Cardiac septum (tissue), 1 donor: ENCODE measurements around the gene TMPRSS12. TPM values are rescaled to one million over a fixed set of nuclear protein-coding genes. Genes with fewer than 3 reads are reported as not detected.
"Not testable (repeated sequence)": the region's sequence is repeated elsewhere in the genome, so short reads cannot be mapped to it uniquely, and the experiment has no call there.

Experiments
- DNase-seq: peaks from one replicate; pipeline ENCODE4 v3.0.0-alpha.2; 2020; ENCODE audit warnings: low spot score
- intact Hi-C: fragments of 100-400 bp; cut with DNase I; formaldehyde crosslinking; loops from one replicate; pipeline ENCODE4 v1.14.0; 2022
- total RNA-seq: library from RNA; stranded (reverse); fragmentation: NEBNext Ultra II Directional; extraction: Animal tissue kit (Norgen Biotek cat#: 25700); gene quantifications from one replicate; pipeline ENCODE4 v1.2.1, GENCODE V29; 2021
- donor health status: DM: no; HTN: no; CAD: no.

TMPRSS12 gene
- total RNA-seq, 1 donor from 2014 or later, result not detected

DNA sequence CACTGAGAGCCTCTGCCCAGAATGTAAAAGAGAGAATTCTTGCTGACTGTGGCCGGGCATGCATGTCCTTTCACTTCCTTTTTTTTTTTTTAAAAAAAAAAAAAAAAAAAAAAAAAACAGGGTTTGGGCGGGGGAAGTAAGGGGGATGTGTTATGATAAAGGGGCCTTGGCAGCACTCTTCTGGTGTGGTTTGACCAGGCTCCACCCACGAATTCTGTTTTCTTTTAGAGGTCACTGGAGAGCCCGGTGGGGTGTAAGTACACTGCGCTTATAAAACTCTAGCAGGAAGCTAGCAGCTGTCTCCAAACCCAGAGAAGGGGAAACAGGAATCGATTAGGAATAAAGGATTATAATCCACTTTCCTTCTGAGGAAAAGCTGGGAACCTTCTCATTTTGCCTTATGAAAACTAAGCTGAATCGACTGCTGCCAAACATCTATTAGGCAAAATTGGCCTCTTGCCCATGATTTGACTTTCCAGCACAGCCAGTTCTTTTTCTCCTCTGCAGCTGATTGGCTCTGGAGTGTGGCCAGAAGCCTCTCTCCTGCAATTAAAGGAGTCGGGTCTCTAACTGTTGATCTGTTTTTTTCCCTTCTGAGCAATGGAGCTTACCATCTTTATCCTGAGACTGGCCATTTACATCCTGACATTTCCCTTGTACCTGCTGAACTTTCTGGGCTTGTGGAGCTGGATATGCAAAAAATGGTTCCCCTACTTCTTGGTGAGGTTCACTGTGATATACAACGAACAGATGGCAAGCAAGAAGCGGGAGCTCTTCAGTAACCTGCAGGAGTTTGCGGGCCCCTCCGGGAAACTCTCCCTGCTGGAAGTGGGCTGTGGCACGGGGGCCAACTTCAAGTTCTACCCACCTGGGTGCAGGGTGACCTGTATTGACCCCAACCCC is 82.0 kb downstream of the TMPRSS12 start:
- DNase-seq, result peak; percentile 88
- intact Hi-C loops, result loop anchor here (5.0 kb wide), 1 partner anchor 63 kb away; no protein-coding TSS in a partner anchor

- intact Hi-C loops, result loop anchor here (5.0 kb wide), 1 partner anchor 62 kb away; no protein-coding TSS in a partner anchor
- no peak for DNase-seq
Measured at GRCh38 chr12:50925342-50925651, 82.6 kb downstream of the TMPRSS12 start.

DNA sequence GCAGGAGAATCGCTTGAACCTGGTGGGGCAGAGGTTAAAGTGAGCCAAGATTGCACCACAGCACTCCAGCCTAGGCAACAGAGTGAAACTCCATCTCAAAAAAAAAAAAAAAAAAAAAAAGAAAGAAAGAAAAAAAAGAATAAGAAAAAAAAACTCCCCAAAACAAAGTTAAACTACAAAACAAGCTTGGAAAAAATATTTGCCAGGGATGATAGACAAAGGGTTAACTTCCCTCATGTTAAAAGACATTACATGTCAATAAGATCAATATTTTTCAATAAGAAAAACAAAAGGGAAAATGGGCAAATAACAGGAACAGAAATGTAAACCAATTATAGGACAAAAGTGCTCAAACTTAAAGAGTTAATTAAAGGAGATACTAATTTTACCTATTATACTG is 83.2 kb downstream of the TMPRSS12 start:
- no peak for DNase-seq

DNA sequence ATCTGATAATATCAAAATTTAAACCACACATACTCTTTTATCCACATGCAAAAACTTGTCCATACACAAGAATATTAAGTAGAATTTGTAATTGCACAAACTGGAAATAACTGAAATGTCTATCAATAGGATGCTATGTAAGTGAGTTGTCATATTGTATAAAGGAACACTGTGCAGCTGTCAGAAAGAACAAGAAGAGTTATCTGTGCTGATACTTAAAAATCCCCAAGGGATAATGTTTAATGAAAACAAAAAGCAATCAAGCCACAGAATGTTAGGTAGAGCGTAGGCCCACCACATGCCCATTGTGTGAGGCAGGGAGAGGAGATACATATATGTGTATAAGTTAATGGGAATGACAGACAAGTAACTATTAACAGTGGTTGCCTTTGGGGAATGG is 83.7 kb downstream of the TMPRSS12 start:
- DNase-seq, result no peak
- intact Hi-C loops, result loop anchor here (5.0 kb wide), 1 partner anchor 61 kb away; no protein-coding TSS in a partner anchor

More for the DNA sequence above, 83.2 kb downstream of the TMPRSS12 start:
- intact Hi-C loops, result loop anchor here (5.0 kb wide), 1 partner anchor 61 kb away; no protein-coding TSS in a partner anchor

GRCh38 chr12:50926932-50927331 is 84.2 kb downstream of the TMPRSS12 start:
- intact Hi-C loops, result loop anchor here (5.0 kb wide), 1 partner anchor 60 kb away; no protein-coding TSS in a partner anchor
- not testable (repeated sequence) for DNase-seq

GRCh38 chr12:50927356-50927755 is 84.6 kb downstream of the TMPRSS12 start:
- intact Hi-C loops, result loop anchor here (5.0 kb wide), 1 partner anchor 60 kb away; no protein-coding TSS in a partner anchor

GRCh38 chr12:50927766-50928224 is 85.1 kb downstream of the TMPRSS12 start:
- DNase-seq, result no peak
- intact Hi-C loops, result loop anchor here (5.0 kb wide), 1 partner anchor 60 kb away; no protein-coding TSS in a partner anchor

More at GRCh38 chr12:50927356-50927755, 84.6 kb downstream of the TMPRSS12 start:
- no peak for DNase-seq

DNA sequence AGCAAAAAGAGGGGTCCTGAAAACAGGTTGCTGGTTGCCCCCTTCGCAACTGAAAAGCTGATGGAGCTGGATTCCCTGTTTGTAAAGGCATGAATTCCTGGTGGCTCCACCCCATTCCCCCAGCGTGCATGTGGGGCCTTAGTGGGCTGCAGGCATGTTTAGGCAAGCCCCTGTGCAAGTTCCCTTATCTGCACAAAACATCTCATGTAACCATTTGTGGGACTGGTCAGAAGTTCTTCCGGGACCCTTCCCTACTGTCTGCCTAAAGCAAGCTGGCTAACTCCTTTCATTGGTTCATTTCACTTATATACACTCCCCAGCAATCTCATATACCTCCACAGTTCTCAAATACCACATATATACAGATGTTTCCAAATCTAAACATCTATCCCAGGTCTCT is 85.7 kb downstream of the TMPRSS12 start:
- DNase-seq, result no peak
- intact Hi-C loops, result loop anchor here (5.0 kb wide), 1 partner anchor 59 kb away; no protein-coding TSS in a partner anchor

- intact Hi-C loops, result loop anchor here (5.0 kb wide), 1 partner anchor 57 kb away; no protein-coding TSS in a partner anchor
- no peak for DNase-seq
Measured at GRCh38 chr12:50929831-50930230, 87.1 kb downstream of the TMPRSS12 start.

- intact Hi-C loops, DNase-seq: not testable (repeated sequence)
Measured at GRCh38 chr12:50930477-50930876, 87.8 kb downstream of the TMPRSS12 start.

DNA sequence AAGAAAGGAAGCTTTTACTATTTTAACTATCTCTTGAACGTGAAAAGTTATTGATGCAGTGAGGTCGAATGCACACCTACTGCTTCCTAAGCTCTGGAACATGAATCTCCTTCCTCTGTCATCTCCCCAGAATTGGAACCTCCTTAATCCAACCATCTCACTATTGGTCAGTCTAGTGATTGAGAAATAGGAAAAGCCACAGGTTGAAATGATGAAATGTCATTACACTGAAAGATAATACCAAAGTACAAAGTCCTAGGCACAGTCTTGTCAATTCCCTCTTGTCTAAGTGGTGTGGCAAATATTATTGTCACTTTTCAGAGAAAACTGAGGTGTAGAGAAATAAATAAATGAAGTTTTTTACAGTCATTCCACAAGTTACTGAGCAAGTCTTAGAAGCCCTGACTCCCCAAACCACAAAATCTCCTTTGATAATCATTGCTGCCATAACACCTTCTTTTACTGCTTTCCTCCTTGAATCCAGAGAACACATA is 90.1 kb downstream of the TMPRSS12 start:
- intact Hi-C loops, result no loop called here
- DNase-seq, result no peak

DNA sequence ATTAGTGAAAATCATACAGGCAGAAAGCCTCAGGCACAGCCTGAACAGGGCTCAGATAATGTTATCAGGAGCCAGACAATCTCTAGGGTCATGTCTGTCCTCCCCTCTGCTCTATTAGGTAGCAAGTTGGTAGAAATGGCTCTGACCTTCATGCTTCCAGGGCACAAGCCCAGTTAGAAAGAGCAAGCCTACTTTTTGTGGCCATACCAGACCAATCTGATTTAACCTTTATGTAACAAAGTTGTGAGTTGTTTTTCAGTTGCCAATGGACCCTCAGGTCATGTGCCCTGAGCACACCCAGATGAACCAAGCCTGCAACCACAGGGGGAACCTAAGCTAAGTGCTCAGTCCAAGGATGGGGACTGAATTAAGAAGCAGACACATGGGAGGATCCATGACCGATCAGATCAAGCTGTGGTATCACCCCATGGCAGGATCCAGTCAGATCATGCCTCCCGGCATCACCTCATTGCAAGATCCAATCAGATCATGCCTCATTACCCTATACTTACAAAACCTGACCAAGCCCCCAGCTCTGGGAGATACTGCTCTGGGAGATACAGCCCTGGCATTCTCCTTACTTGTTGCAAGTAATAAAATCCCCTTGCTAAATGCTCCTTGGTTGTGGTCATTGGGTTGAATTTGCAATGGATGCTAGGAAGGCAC is 90.9 kb downstream of the TMPRSS12 start:
- intact Hi-C loops, result no loop called here

GRCh38 chr12:50934371-50934851 is 91.7 kb downstream of the TMPRSS12 start:
- DNase-seq, result no peak
- intact Hi-C loops, result no loop called here

More for the DNA sequence above, 90.9 kb downstream of the TMPRSS12 start:
- no peak for DNase-seq

GRCh38 chr12:50934981-50935807 is 92.5 kb downstream of the TMPRSS12 start:
- intact Hi-C loops, result no loop called here

GRCh38 chr12:50936821-50937530 is 94.2 kb downstream of the TMPRSS12 start:
- intact Hi-C loops, result no loop called here
- no peak for DNase-seq

More at GRCh38 chr12:50934981-50935807, 92.5 kb downstream of the TMPRSS12 start:
- no peak for DNase-seq
